Smooth muscle cell (in vitro differentiated cells): Measurements from ENCODE around the gene EBF3. TPM values are rescaled to one million over a fixed set of nuclear protein-coding genes. Genes with fewer than 3 reads are reported as not detected.

ENCODE experiments used
- DNase-seq: peaks from one replicate; lab custom pipeline; 2025; ENCODE audit not compliant: unreplicated experiment; lab: John Stamatoyannopoulos, UW
- H2AFZ ChIP-seq: fragments of 200-600 bp; sonication (generic); 2 replicates; pipeline ENCODE4 v1.6.0; 2016; ENCODE audit warnings: antibody characterized with exemption, low read depth, mild to moderate bottlenecking
- H3F3A ChIP-seq: fragments of 200-600 bp; sonication (generic); 2 replicates; pipeline ENCODE4 v1.6.0; 2017; ENCODE audit warnings: antibody characterized with exemption, low read depth
- H3K27ac ChIP-seq: fragments of 200-600 bp; sonication (generic); 2 replicates; pipeline ENCODE4 v1.5.1; 2016; ENCODE audit warnings: low read depth, mild to moderate bottlenecking
- H3K27me3 ChIP-seq: fragments of 200-600 bp; sonication (generic); 2 replicates; pipeline ENCODE4 v1.6.1; 2016; ENCODE audit warnings: low read depth, mild to moderate bottlenecking
- H3K36me3 ChIP-seq: fragments of 200-600 bp; sonication (generic); 2 replicates; pipeline ENCODE4 v1.5.1; 2016; ENCODE audit warnings: low read depth
- H3K4me1 ChIP-seq: fragments of 200-600 bp; sonication (generic); 2 replicates; pipeline ENCODE4 v1.5.1; 2016; ENCODE audit warnings: low read depth
- H3K4me2 ChIP-seq: fragments of 200-600 bp; sonication (generic); 2 replicates; pipeline ENCODE4 v1.6.0; 2016; ENCODE audit warnings: mild to moderate bottlenecking
- H3K4me3 ChIP-seq: fragments of 200-600 bp; sonication (generic); 2 replicates; pipeline ENCODE4 v1.5.1; 2016; ENCODE audit warnings: mild to moderate bottlenecking
- H3K79me2 ChIP-seq: fragments of 200-600 bp; sonication (generic); 2 replicates; pipeline ENCODE4 v1.6.0; 2016; ENCODE audit warnings: low read depth, mild to moderate bottlenecking
- H3K9ac ChIP-seq: fragments of 200-600 bp; sonication (generic); 2 replicates; pipeline ENCODE4 v1.6.0; 2016; ENCODE audit warnings: low read depth
- H3K9me3 ChIP-seq: fragments of 200-600 bp; sonication (generic); replicated peaks from 2 replicates; pipeline ENCODE4 v1.5.1; 2016; ENCODE audit warnings: low read depth
- H4K20me1 ChIP-seq: fragments of 200-600 bp; sonication (generic); 2 replicates; pipeline ENCODE4 v1.6.0; 2016; ENCODE audit warnings: low read depth
- WGBS: methylation state at CpG from one replicate; pipeline ENCODE4 v1.1.7; 2016; ENCODE audit warnings: low lambda C conversion rate; 5-methylcytosine and 5-hydroxymethylcytosine counted together
- polyA plus RNA-seq: library from polyadenylated mRNA; unstranded; fragments of >200 nt; fragmentation: Nextera tagmentation; extraction: Ambion mirVana; gene quantifications from 2 replicates; pipeline ENCODE4 v1.2.1, GENCODE V29; 2016
- total RNA-seq: library from RNA; depleted of rRNA; stranded (reverse); fragments of >200 nt; gene quantifications from 2 replicates; pipeline ENCODE4 v1.2.3, GENCODE V29; 2014
- TF ChIP-seq, protein P1 (sequence below): fragments of 200-600 bp; sonication (generic); IDR thresholded peaks from 2 replicates; pipeline ENCODE4 v1.5.1; 2017; ENCODE audit warnings: borderline replicate concordance, mild to moderate bottlenecking, antibody characterized with exemption; ENCODE audit not compliant: insufficient read depth, poor library complexity, severe bottlenecking

Gene EBF3
- total and polyA plus RNA-seq, 2 experiments from 2014 or later: not detected

GRCh38 chr10:129855836-129856563 is 108.1 kb downstream of the EBF3 start:
- Histone ChIP-seq H4K20me1 (no peaks in the 10 kb centered on the region), H3K27me3 (no peaks in the 10 kb centered on the region), H3F3A (no peaks in the 10 kb centered on the region), H3K4me2 (no peak overlapping the region), H3K4me3 (no peak overlapping the region), H3K79me2 (no peaks in the 10 kb centered on the region), H3K36me3 (no peaks in the 10 kb centered on the region), H3K9ac (no peak overlapping the region), H2AFZ (no peak overlapping the region), H3K9me3 (no peaks in the 10 kb centered on the region), H3K4me1 (no peaks in the 10 kb centered on the region), H3K27ac (no peak overlapping the region)
- 92% methylated on average over 7 of the region's 7 CpGs for WGBS
- no peak for DNase-seq
- TF ChIP-seq, protein P1, sequence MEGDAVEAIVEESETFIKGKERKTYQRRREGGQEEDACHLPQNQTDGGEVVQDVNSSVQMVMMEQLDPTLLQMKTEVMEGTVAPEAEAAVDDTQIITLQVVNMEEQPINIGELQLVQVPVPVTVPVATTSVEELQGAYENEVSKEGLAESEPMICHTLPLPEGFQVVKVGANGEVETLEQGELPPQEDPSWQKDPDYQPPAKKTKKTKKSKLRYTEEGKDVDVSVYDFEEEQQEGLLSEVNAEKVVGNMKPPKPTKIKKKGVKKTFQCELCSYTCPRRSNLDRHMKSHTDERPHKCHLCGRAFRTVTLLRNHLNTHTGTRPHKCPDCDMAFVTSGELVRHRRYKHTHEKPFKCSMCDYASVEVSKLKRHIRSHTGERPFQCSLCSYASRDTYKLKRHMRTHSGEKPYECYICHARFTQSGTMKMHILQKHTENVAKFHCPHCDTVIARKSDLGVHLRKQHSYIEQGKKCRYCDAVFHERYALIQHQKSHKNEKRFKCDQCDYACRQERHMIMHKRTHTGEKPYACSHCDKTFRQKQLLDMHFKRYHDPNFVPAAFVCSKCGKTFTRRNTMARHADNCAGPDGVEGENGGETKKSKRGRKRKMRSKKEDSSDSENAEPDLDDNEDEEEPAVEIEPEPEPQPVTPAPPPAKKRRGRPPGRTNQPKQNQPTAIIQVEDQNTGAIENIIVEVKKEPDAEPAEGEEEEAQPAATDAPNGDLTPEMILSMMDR: no peak

DNA sequence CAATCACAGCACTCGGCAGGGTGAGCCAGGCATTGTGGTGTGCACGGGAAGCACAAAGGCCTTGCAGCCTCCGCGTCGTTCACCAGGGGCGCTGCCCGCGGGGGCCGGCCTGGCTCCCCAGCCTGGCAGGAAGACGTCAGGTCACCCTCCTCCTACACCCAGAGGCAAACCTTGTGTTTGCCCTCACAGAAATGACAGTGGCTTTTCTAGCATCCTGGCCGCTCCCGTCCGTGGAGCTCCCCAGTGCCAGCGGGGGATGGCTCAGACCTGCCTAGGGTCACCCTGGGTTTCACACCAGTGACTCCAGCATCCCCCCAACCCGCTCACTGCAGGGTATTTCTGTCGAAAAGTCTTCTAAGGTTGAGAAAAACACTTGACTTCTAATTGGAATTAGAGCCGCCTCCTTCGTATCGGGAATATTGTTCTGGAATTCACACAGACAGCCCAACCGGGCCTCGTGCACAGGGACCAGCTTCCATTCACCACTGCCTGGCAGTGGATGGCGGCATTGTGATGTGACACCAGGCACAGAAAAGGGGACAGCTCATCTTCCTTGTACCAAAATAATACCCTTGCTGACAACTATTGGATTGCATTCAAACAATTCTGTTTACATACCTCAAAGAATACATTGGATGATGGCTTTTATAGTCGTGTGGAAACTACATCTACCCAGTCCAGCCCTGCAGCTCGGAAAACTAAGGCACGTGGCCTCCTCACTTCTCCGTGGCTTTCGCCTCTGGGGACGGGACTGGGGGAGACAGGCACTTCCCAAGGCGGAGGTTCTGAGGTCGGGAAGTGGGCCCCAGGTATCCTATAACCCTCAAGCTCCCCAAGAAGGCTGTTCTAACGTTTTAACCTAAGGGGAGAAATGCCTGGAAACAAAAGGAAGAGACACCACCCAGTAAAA is 109.0 kb downstream of the EBF3 start:
- H3K4me1 ChIP-seq: no peaks in the 10 kb centered on the region
- no peak for DNase-seq
- no peak overlapping the region for H3K27ac ChIP-seq
- no peaks in the 10 kb centered on the region for H3F3A ChIP-seq
- WGBS: 91% methylated on average over 31 of the region's 31 CpGs
- TF ChIP-seq, protein P1: no peak
- H3K36me3 ChIP-seq: no peaks in the 10 kb centered on the region
- H2AFZ ChIP-seq: no peak overlapping the region
- no peaks in the 10 kb centered on the region for H3K27me3 ChIP-seq
- no peak overlapping the region for H3K9ac ChIP-seq
- no peak overlapping the region for H3K4me3 ChIP-seq
- H3K9me3 ChIP-seq: no peaks in the 10 kb centered on the region
- no peak overlapping the region for H3K4me2 ChIP-seq
- H3K79me2 ChIP-seq: no peaks in the 10 kb centered on the region
- no peaks in the 10 kb centered on the region for H4K20me1 ChIP-seq

GRCh38 chr10:129854158-129854557 is 109.9 kb downstream of the EBF3 start:
- no peaks in the 10 kb centered on the region for H3K27me3 ChIP-seq
- no peaks in the 10 kb centered on the region for H3F3A ChIP-seq
- TF ChIP-seq, protein P1: no peak
- H3K4me2 ChIP-seq: no peak overlapping the region
- H4K20me1 ChIP-seq: no peaks in the 10 kb centered on the region
- 90% methylated on average over 10 of the region's 10 CpGs for WGBS
- no peak overlapping the region for H3K4me3 ChIP-seq
- H3K9ac ChIP-seq: no peak overlapping the region
- no peak overlapping the region for H2AFZ ChIP-seq
- no peaks in the 10 kb centered on the region for H3K9me3 ChIP-seq
- H3K4me1 ChIP-seq: no peaks in the 10 kb centered on the region
- no peaks in the 10 kb centered on the region for H3K36me3 ChIP-seq
- no peak overlapping the region for H3K27ac ChIP-seq
- no peak for DNase-seq
- H3K79me2 ChIP-seq: no peaks in the 10 kb centered on the region
